Stomach (tissue), 4 donors: ENCODE data around the gene NCK1.

Experiments used
- CTCF ChIP-seq, 7 experiments: fragments of 450-650 bp in 4 of 7; fragments of 200-600 bp in 3 of 7; sonication (generic) in 3 of 7; IDR thresholded peaks; one replicate each; pipeline ENCODE4 v1.5.1; 2016 to 2019; ENCODE audit warnings: antibody characterized with exemption in 7 of 7, control low read depth in 2 of 7, mild to moderate bottlenecking in 1 of 7
- EP300 ChIP-seq: sonication (generic); formaldehyde crosslinking; IDR thresholded peaks from one replicate; pipeline ENCODE4 v1.6.1; 2017; ENCODE audit warnings: antibody characterized with exemption
- POLR2A ChIP-seq, 4 donors: fragments of 450-650 bp; IDR thresholded peaks; one replicate each; pipeline ENCODE4 v1.6.1; 2016; ENCODE audit warnings: antibody characterized with exemption in 4 of 4, control low read depth in 2 of 4, mild to moderate bottlenecking in 1 of 4, moderate library complexity in 1 of 4

GRCh38 chr3:136831461-136831860 is 30.5 kb upstream of the NCK1 start:
- TF ChIP-seq CTCF (IDR thresholded peaks at IDR 0.05) (no peak), EP300 (no peak), POLR2A (IDR thresholded peaks at IDR 0.05) (no peak)
